Adipocyte (in vitro differentiated cells): ENCODE results near the gene TTC39B.

Source experiments
- DNase-seq: peaks from one replicate; pipeline ENCODE4 v3.0.0-alpha.2; 2015; ENCODE audit warnings: low read depth
- H3K27me3 ChIP-seq: replicated peaks from 2 replicates; pipeline ENCODE4 v1.7.0; 2013; ENCODE audit warnings: mild to moderate bottlenecking, low read length, moderate library complexity; ENCODE audit not compliant: control insufficient read depth, insufficient read depth
- H3K36me3 ChIP-seq: 2 replicates; pipeline ENCODE4 v1.7.0; 2013; ENCODE audit warnings: low read length, mild to moderate bottlenecking, moderate library complexity; ENCODE audit not compliant: control insufficient read depth, insufficient read depth, severe bottlenecking
- H3K4me1 ChIP-seq: 2 replicates; pipeline ENCODE4 v1.7.0; 2013; ENCODE audit warnings: mild to moderate bottlenecking, low read length, moderate library complexity; ENCODE audit not compliant: control insufficient read depth, insufficient read depth
- H3K4me3 ChIP-seq: 2 replicates; pipeline ENCODE4 v1.7.0; 2013; ENCODE audit warnings: mild to moderate bottlenecking, low read length, moderate library complexity
- H3K9ac ChIP-seq: 2 replicates; pipeline ENCODE4 v1.7.0; 2013; ENCODE audit warnings: mild to moderate bottlenecking, low read length, moderate library complexity
- H3K9me3 ChIP-seq: 2 replicates; pipeline ENCODE4 v1.7.0; 2013; ENCODE audit warnings: mild to moderate bottlenecking, low read length, moderate library complexity; ENCODE audit not compliant: control insufficient read depth

Gene TTC39B

DNA sequence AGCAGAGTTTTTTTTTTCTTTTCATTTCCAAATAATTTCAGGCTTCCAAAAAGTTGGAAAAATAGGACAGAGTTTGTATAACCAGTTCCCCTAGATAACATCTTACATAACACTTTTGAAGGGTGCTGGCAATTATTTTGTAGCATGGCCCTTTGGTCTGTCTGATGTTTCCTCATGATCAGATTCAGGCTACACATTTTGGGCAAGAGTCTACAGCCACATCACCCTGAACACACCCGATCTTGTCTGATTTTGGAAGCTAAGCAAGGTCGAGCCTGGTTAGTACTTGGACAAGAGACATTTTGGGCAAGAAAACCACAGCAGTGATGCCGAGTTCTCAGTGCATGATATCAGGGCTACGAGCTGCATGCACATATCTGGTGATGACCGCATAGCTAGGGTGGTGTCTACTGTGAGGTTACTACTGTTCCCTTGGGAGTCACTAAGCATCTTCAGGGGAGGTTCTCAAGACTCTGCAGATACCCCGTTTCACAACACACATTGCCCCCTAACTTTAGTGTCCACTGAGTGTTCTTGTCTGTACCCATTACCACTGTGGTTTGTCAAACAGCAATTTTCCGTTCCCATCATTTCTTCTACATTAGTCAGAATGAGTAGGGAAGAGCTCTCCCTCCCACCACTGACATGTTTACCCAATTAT is 86.2 kb downstream of the TTC39B start:
- Histone ChIP-seq H3K36me3 (no peaks in the 10 kb centered on the region), H3K4me1 (peaks cover 35% of the 10 kb centered on the region), H3K4me3 (peak overlapping the region; percentile 33), H3K9ac (peak overlapping the region; percentile 68), H3K9me3 (no peaks in the 10 kb centered on the region), H3K27me3 (no peaks in the 10 kb centered on the region)
- peak; percentile 66 for DNase-seq

DNA sequence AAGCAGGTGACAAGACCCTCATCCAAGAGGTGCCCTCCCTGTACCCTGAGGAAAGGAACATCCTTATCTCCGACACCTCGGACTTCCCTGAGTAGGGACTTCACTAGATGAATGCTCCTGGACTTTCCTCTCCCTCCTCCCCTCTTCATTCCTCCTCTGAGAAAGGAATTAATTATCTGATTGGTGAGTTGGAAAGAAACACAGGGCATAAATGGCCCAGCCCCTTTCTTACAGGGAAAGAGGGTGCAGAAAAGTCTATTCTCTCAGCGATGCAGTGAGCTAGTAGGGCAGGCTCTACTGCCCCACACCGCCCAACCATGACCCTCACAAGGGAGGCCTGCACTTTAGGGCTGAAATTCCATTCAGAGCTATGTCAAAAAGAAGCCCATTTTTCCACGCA is 87.5 kb downstream of the TTC39B start:
- no peak for DNase-seq
- H3K4me3 ChIP-seq, result no peak overlapping the region
- no peaks in the 10 kb centered on the region for H3K9me3 ChIP-seq
- no peaks in the 10 kb centered on the region for H3K27me3 ChIP-seq
- no peak overlapping the region for H3K9ac ChIP-seq
- H3K36me3 ChIP-seq, result no peaks in the 10 kb centered on the region
- peaks cover 35% of the 10 kb centered on the region for H3K4me1 ChIP-seq

DNA sequence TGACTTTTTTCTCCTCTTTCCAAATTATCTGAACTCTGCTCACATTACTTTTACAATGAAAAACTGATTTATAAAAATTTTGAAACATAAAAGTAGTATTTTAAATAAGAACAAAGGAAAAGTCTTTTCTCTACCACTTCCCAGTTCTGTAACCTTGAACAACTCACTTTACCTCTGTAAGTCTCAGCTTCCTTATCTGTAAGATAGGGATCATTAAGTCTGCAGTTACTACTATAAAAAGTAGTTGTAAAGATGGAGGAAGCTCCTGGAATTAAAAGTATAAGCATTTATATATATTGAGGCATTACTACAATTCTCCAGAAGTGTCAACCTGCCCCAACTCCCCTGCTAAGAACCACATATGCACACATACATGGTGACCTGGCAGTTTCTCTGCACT is 88.0 kb downstream of the TTC39B start:
- H3K4me1 ChIP-seq, result peaks cover 35% of the 10 kb centered on the region
- no peak overlapping the region for H3K9ac ChIP-seq
- no peaks in the 10 kb centered on the region for H3K36me3 ChIP-seq
- no peak for DNase-seq
- no peak overlapping the region for H3K4me3 ChIP-seq
- no peaks in the 10 kb centered on the region for H3K9me3 ChIP-seq
- H3K27me3 ChIP-seq, result no peaks in the 10 kb centered on the region

DNA sequence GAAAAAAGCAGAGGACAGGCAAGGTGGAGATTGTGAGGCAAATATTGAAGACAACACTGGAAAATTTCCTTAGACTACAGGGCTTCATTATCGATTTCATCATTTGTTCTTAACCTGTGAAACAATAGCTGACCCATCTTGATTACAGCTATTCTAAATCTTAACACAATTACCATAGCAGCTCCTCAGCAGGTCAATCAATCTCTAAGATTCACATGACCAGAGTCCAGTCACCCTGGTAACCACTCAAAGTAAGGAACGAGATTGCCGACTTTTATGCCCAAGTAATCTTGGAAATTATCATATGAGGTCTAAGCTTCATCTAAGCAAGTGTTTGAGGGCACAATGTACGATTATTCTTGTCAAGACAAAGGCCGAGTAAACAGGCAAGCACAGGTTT is 93.8 kb downstream of the TTC39B start:
- H3K27me3 ChIP-seq, result no peaks in the 10 kb centered on the region
- no peak for DNase-seq
- H3K36me3 ChIP-seq, result no peaks in the 10 kb centered on the region
- no peak overlapping the region for H3K9ac ChIP-seq
- peaks cover 14% of the 10 kb centered on the region for H3K4me1 ChIP-seq
- H3K9me3 ChIP-seq, result no peaks in the 10 kb centered on the region
- H3K4me3 ChIP-seq, result no peak overlapping the region

DNA sequence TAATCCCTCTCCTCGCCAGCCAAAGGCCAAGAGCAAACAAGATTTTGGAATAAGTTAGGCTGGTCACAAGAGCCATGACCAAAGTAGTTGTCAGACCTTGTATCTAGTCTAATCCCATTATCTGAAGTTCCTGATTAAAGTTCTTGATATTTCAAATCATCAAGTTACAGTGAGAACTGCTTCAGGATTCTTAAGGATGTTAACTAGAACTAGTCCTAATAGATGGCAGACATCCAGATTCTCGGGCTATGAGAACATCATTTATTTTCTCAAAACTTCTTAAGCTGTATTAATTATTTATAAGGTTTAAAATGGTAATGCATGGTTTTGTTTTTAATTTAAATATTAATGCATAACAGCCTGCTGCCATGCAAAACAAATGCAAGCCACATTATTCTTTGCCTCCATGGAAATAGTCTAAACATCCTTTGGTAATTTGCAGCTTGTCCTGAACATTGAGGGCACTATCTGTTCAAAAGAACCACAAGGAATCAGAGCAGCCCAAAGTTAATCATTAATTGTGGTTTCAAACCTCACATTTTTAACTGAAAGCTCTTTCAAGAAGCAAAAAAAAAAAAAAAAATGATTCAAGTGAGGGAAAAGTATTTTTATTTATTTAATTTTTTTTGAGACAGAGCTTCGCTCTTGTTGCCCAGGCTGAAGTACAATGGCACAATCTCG is 95.1 kb downstream of the TTC39B start:
- peak; percentile 36 for DNase-seq
- peak overlapping the region; percentile 48 for H3K9ac ChIP-seq
- H3K36me3 ChIP-seq, result no peaks in the 10 kb centered on the region
- H3K4me3 ChIP-seq, result no peak overlapping the region
- H3K27me3 ChIP-seq, result no peaks in the 10 kb centered on the region
- no peaks in the 10 kb centered on the region for H3K9me3 ChIP-seq
- H3K4me1 ChIP-seq, result peaks cover 14% of the 10 kb centered on the region

DNA sequence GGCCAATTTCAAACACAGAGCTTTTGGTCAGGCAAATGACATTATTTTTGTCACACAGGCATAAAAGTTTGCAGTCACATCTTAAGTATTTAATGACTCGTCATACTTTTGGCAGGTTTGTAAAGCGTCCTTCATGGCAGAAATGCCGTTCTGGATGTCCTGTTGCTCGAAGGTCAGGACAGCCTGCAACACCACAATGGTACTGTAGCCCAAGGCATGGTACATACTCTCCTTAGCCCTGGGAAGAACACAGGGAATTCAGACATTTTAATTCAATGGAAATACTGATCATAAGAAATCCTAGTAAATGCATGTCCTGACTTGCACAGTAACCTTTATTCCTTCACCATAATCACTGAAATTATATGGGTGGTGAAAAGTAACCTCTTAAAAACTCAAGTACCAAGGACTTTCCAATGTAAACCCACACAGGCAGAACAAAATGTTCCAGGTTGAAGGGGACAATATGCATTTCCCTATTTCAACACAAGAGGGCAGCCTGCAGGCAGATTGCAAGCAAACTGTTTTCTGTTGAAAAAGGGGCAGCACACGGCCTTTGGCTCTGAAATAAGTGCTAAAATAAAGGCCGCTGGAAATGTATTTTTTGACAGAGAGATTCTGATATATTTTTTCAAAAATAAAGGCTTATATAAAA is 95.7 kb downstream of the TTC39B start:
- peak; percentile 94 for DNase-seq
- Histone ChIP-seq H3K4me1 (peaks cover 14% of the 10 kb centered on the region), H3K9me3 (no peaks in the 10 kb centered on the region), H3K36me3 (no peaks in the 10 kb centered on the region), H3K27me3 (no peaks in the 10 kb centered on the region), H3K4me3 (no peak overlapping the region), H3K9ac (peak overlapping the region; percentile 48)

DNA sequence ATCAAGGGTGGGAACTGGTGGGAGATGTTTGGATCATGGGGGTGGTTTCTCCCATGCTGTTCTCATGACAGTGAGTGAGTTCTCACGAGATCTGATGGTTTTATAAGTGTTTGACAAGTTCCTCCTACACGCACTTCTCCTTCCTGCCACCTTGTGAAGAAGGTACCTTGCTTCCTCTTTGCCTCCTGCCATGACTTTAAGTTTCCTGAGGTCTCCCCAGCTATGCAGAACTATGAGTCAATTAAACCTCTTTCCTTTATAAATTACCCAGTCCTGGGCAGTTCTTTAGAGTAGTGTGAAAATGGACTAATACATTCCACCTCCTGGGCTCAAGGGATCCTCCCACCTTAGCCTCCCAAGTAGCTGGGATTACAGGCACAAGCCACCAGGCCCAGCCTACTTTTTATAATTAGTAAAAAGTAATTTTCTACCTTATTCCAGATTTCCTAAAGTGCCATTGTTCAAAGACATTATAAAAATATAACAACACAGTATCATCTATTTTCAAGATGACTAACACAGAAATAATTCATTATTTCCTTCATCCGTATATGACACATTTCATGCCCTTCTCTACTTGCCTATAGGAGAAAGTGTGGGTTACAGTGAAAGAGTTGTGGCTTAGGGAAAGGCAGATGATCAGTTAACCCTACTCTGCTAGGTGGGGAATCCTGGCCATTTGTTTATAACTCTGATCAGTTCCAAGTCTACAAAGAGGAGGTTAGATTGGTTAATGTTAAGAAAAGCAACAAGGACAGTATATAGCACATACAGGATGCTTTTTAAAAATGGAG is 99.9 kb downstream of the TTC39B start:
- Histone ChIP-seq H3K27me3 (no peaks in the 10 kb centered on the region), H3K9ac (no peak overlapping the region), H3K9me3 (no peaks in the 10 kb centered on the region), H3K4me1 (peaks cover 14% of the 10 kb centered on the region), H3K4me3 (no peak overlapping the region), H3K36me3 (peaks cover 8% of the 10 kb centered on the region)
- DNase-seq, result no peak

DNA sequence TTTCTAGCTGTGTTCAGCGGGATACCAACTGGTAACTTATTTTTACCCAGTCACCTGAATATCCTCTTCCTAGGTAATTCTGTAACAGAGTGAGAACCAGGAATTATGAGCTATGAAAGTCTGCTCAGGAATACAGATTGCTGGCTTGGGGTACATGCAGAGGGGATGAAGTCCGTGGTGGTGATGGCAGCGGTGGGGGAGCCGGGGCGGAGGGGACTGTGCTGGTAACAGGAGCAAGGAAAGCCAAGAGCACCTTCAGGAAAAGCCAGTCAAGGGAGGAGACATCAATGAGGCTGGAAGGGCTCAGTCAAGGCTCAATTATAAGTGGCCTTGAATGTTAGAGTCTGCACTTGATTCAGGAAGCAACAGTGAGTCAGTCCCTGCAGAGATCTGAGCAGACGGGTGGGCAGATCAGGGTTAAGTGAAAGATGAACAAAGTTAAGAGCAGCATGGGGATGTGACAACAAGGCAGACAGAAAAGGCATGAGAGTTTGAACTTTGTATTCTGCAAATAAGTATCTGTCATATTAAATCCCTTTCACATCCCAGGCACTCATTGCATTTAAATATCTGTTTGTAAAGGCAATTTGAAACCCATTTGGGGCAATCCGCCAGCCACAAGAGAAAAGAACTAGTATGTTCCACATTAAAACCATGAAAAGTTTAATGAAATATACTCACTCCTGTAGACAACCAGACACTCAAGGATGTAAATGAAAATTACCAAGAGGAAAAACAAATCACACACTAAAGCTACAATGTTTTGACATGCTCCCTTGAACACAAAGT is 101.2 kb downstream of the TTC39B start:
- peaks cover 13% of the 10 kb centered on the region for H3K36me3 ChIP-seq
- H3K9ac ChIP-seq, result no peak overlapping the region
- no peaks in the 10 kb centered on the region for H3K9me3 ChIP-seq
- DNase-seq, result peak; percentile 50
- H3K27me3 ChIP-seq, result no peaks in the 10 kb centered on the region
- peaks cover 1% of the 10 kb centered on the region for H3K4me1 ChIP-seq
- no peak overlapping the region for H3K4me3 ChIP-seq

DNA sequence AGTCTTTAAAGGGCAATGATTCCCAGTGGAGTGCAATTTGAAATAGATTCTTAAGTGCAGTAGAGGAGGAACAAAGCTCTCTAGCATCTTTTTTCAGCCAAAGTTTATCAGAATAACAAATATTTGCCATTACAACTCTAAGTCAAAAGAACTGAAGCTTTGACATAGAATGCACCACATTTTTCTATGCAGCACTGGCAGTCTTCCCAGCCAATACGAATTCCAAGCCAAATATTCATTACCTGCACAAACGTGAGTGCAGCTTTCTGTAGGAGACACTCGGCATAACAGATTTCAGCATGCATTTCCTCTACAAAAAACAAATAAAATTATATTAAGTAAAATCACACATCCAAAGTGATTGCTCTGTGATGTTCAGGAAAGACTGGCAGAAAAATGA is 103.4 kb downstream of the TTC39B start:
- H3K36me3 ChIP-seq, result peaks cover 13% of the 10 kb centered on the region

DNA sequence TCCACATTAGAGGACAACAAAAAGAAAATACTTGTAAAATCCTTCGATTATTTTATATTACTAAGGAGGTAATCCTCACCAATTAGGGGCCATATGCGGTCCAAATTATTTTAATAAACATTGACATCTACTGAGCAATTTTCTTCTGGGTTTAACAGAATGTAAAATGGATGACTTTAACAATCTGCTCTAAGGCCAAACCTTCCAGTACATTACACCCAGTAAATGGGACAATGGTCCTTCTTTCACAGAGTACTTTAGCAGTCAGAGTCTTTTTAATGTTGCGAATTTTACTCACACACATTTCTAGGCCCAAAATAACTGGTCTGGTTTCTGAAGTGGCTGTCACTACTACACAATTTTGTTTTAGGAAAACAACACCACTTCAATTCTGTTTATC is 106.9 kb downstream of the TTC39B start:
- no peak for DNase-seq
- Histone ChIP-seq H3K9me3 (peaks cover 9% of the 10 kb centered on the region), H3K36me3 (peaks cover 27% of the 10 kb centered on the region)

More for the DNA sequence above, 103.4 kb downstream of the TTC39B start:
- DNase-seq, result no peak
- Histone ChIP-seq H3K4me3 (no peak overlapping the region), H3K27me3 (no peaks in the 10 kb centered on the region), H3K9ac (no peak overlapping the region), H3K9me3 (no peaks in the 10 kb centered on the region), H3K4me1 (no peaks in the 10 kb centered on the region)

More for the DNA sequence above, 106.9 kb downstream of the TTC39B start:
- no peak overlapping the region for H3K4me3 ChIP-seq
- H3K4me1 ChIP-seq, result no peaks in the 10 kb centered on the region
- no peaks in the 10 kb centered on the region for H3K27me3 ChIP-seq
- no peak overlapping the region for H3K9ac ChIP-seq
